ENCODE measurements around the gene COG4.

Gene COG4

DNA sequence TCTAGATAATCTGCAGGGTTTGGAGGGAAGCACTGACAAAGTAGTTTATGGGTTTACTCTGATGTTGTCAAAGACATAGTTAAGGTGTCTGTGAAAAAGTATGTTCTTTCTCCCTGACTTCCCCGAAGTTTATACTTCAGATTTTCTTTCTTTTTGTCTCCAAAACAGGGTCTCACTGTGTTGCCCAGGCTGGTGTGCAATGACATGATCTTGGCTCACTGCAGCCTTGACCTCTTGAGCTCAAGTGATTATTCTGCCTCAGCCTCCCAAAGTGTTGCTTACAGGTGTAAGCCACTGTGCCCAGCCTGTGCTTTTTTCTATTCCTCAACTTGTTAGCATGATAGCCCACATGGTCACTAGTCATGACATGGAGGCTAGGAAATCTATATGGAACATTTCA lies 21.2 kb upstream of the COG4 start:
- no peak overlapping the region for H3K4me3 ChIP-seq (ENCODE audit: low read depth, low read length)
- ChIA-PET POLR2A (no interaction called here), CTCF (interaction anchor here (1.0 kb wide), 1 partner anchor 277 kb away, joined by 3 read pairs; no protein-coding TSS in a partner anchor)
- no peaks in the 10 kb centered on the region for H3K9me3 ChIP-seq (ENCODE audit: control insufficient read depth, insufficient read depth, low read depth, low read length)
- H3K27ac ChIP-seq (ENCODE audit: extremely low read depth, low read depth, low read length), result no peak overlapping the region
- peaks cover 84 to 98% of the 10 kb centered on the region in 2 experiments for H3K36me3 ChIP-seq (ENCODE audit: control insufficient read depth in 2 of 2, insufficient read depth in 1 of 2, low read length in 2 of 2)
- H3K4me1 ChIP-seq (ENCODE audit: control insufficient read depth, insufficient read depth, low read length), result no peaks in the 10 kb centered on the region
- TF ChIP-seq ZNF791 (tag by site-specific recombination; IDR thresholded peaks at IDR 0.05) (no peak), ZNF121 (tag by site-specific recombination; IDR thresholded peaks at IDR 0.05) (peak; percentile 65; the same call in 1 of the 2 replicates), SALL2 (tag by site-specific recombination; IDR thresholded peaks at IDR 0.05; ENCODE audit: borderline replicate concordance) (no peak)

DNA sequence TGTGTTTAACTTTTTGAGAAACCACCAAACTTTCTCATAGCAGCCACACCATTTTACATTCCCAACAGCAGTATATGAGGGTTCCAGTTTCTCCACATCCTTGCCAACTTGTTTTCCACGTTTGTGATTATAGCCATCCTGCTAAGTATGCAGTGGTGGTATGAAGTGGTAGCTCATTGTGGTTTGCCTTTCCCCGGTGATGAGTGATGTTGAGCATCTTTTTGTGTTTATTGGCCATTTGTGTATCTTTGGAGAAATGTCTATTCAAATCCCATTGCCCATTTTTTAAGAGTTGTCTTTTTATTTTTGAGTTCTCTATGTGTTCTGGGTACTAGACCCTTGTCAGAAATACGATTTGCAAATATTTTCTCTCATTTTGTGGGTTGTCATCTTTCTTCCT lies 17.6 kb upstream of the COG4 start:
- H3K36me3 ChIP-seq (ENCODE audit: control insufficient read depth in 2 of 2, insufficient read depth in 1 of 2, low read length in 2 of 2), result peaks cover 87 to 98% of the 10 kb centered on the region in 2 experiments
- no peaks in the 10 kb centered on the region for H3K9me3 ChIP-seq (ENCODE audit: control insufficient read depth, insufficient read depth, low read depth, low read length)
- ChIA-PET POLR2A (no interaction called here), CTCF (interaction anchor here (0.7 to 1.6 kb wide), 4 partner anchors 27 to 231 kb away, joined by 3 to 5 read pairs (median 4); no protein-coding TSS in a partner anchor)
- no peaks in the 10 kb centered on the region for H3K4me1 ChIP-seq (ENCODE audit: control insufficient read depth, insufficient read depth, low read length)
- no peak overlapping the region for H3K27ac ChIP-seq (ENCODE audit: extremely low read depth, low read depth, low read length)
- no peak overlapping the region for H3K4me3 ChIP-seq (ENCODE audit: low read depth, low read length)
- no peak for TF ChIP-seq ZNF792 (tag by site-specific recombination; IDR thresholded peaks at IDR 0.05)
- no peak for TF ChIP-seq ZNF335 (tag by site-specific recombination; conservative IDR thresholded peaks at IDR 0.05)
- no peak for TF ChIP-seq INSM2 (tag by site-specific recombination; IDR thresholded peaks at IDR 0.05)
- no peak for TF ChIP-seq OSR2 (tag by site-specific recombination; IDR thresholded peaks at IDR 0.05)
- no peak for TF ChIP-seq ZNF324 (tag by site-specific recombination; IDR thresholded peaks at IDR 0.05)
- TF ChIP-seq HOXD13 (CRISPR knock-in tag; IDR thresholded peaks at IDR 0.05; ENCODE audit: borderline replicate concordance), result no peak
- no peak for TF ChIP-seq AEBP2 (tag by site-specific recombination; IDR thresholded peaks at IDR 0.05; ENCODE audit: borderline replicate concordance)
- TF ChIP-seq ZNF830 (tag by site-specific recombination; IDR thresholded peaks at IDR 0.05; ENCODE audit: low read depth), result no peak
- TF ChIP-seq, protein P1, sequence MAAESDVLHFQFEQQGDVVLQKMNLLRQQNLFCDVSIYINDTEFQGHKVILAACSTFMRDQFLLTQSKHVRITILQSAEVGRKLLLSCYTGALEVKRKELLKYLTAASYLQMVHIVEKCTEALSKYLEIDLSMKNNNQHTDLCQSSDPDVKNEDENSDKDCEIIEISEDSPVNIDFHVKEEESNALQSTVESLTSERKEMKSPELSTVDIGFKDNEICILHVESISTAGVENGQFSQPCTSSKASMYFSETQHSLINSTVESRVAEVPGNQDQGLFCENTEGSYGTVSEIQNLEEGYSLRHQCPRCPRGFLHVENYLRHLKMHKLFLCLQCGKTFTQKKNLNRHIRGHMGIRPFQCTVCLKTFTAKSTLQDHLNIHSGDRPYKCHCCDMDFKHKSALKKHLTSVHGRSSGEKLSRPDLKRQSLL (tag by site-specific recombination; IDR thresholded peaks at IDR 0.05), result no peak
- TF ChIP-seq, protein P2, sequence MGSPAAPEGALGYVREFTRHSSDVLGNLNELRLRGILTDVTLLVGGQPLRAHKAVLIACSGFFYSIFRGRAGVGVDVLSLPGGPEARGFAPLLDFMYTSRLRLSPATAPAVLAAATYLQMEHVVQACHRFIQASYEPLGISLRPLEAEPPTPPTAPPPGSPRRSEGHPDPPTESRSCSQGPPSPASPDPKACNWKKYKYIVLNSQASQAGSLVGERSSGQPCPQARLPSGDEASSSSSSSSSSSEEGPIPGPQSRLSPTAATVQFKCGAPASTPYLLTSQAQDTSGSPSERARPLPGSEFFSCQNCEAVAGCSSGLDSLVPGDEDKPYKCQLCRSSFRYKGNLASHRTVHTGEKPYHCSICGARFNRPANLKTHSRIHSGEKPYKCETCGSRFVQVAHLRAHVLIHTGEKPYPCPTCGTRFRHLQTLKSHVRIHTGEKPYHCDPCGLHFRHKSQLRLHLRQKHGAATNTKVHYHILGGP (tag by site-specific recombination; IDR thresholded peaks at IDR 0.05), result no peak
- no peak for TF ChIP-seq ZNF248 (tag by site-specific recombination; IDR thresholded peaks at IDR 0.05)
- TF ChIP-seq, protein P3, sequence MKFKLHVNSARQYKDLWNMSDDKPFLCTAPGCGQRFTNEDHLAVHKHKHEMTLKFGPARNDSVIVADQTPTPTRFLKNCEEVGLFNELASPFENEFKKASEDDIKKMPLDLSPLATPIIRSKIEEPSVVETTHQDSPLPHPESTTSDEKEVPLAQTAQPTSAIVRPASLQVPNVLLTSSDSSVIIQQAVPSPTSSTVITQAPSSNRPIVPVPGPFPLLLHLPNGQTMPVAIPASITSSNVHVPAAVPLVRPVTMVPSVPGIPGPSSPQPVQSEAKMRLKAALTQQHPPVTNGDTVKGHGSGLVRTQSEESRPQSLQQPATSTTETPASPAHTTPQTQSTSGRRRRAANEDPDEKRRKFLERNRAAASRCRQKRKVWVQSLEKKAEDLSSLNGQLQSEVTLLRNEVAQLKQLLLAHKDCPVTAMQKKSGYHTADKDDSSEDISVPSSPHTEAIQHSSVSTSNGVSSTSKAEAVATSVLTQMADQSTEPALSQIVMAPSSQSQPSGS (tag by site-specific recombination; IDR thresholded peaks at IDR 0.05; ENCODE audit: low read depth), result no peak
- TF ChIP-seq ZNF600 (tag by site-specific recombination; IDR thresholded peaks at IDR 0.05), result no peak
- no peak for TF ChIP-seq ZNF449 (tag by site-specific recombination; IDR thresholded peaks at IDR 0.05)
